Ishikawa (cell line): ENCODE results near the gene TMEM134.

Experiments used
- CEBPB ChIP-seq: IDR thresholded peaks from 2 replicates; pipeline ENCODE4 v1.6.1; 2012
- CREB1 ChIP-seq: IDR thresholded peaks from 2 replicates; pipeline ENCODE4 v1.6.1; 2012; ENCODE audit warnings: low read depth
- EGR1 ChIP-seq: IDR thresholded peaks from 2 replicates; pipeline ENCODE4 v1.6.1; 2012
- EP300 ChIP-seq: IDR thresholded peaks from 2 replicates; pipeline ENCODE4 v1.6.1; 2012; ENCODE audit warnings: borderline replicate concordance
- FOXM1 ChIP-seq: IDR thresholded peaks from 2 replicates; pipeline ENCODE4 v1.6.1; 2012; ENCODE audit warnings: low read depth, borderline replicate concordance
- MAX ChIP-seq: IDR thresholded peaks from 2 replicates; pipeline ENCODE4 v1.6.1; 2012
- NFIC ChIP-seq: IDR thresholded peaks from 2 replicates; pipeline ENCODE4 v1.6.1; 2012
- RAD21 ChIP-seq: IDR thresholded peaks from 2 replicates; pipeline ENCODE4 v1.6.1; 2012; ENCODE audit warnings: low read depth
- REST ChIP-seq: IDR thresholded peaks from 2 replicates; pipeline ENCODE4 v1.6.1; 2012; ENCODE audit warnings: low read depth, mild to moderate bottlenecking
- TAF1 ChIP-seq: IDR thresholded peaks from 2 replicates; pipeline ENCODE4 v1.6.1; 2012; ENCODE audit warnings: low read depth, mild to moderate bottlenecking
- TCF12 ChIP-seq: IDR thresholded peaks from 2 replicates; pipeline ENCODE4 v1.6.1; 2012; ENCODE audit warnings: low read depth
- TEAD4 ChIP-seq: IDR thresholded peaks from 2 replicates; pipeline ENCODE4 v1.6.1; 2012
- USF1 ChIP-seq: IDR thresholded peaks from 2 replicates; pipeline ENCODE4 v1.6.1; 2012
- YY1 ChIP-seq: IDR thresholded peaks from 2 replicates; pipeline ENCODE4 v1.6.1; 2012; ENCODE audit warnings: low read depth
- ZBTB7A ChIP-seq: IDR thresholded peaks from 2 replicates; pipeline ENCODE4 v1.6.1; 2012; ENCODE audit warnings: low read depth

Gene TMEM134

GRCh38 chr11:67437082-67437808 lies 31.8 kb downstream of the TMEM134 start, which contains the start of gene PTPRCAP:
Gene PTPRCAP, minus strand, starts transcription at chr11:67437682. Its CDS starts 63 bp downstream, at chr11:67437619.
- TF ChIP-seq TEAD4, result no peak

GRCh38 chr11:67436459-67437081 lies 32.5 kb downstream of the TMEM134 start:
- no peak for TF ChIP-seq ZBTB7A
- TF ChIP-seq CREB1, result no peak
- no peak for TF ChIP-seq FOXM1
- no peak for TF ChIP-seq YY1
- TF ChIP-seq NFIC, result no peak
- no peak for TF ChIP-seq TAF1
- TF ChIP-seq EP300, result no peak
- TF ChIP-seq USF1, result no peak
- no peak for TF ChIP-seq MAX
- TF ChIP-seq REST, result no peak
- TF ChIP-seq RAD21, result no peak
- no peak for TF ChIP-seq TEAD4
- no peak for TF ChIP-seq EGR1

GRCh38 chr11:67435727-67436458 lies 33.2 kb downstream of the TMEM134 start:
- TF ChIP-seq TCF12 (no peak), YY1 (no peak), USF1 (no peak), TAF1 (no peak), NFIC (no peak), CEBPB (no peak), REST (no peak), EGR1 (no peak), RAD21 (no peak), FOXM1 (no peak), TEAD4 (no peak), EP300 (no peak), MAX (no peak), CREB1 (no peak), ZBTB7A (no peak)

- TF ChIP-seq YY1, result no peak
- no peak for TF ChIP-seq ZBTB7A
- no peak for TF ChIP-seq REST
- TF ChIP-seq CREB1, result no peak
- no peak for TF ChIP-seq TAF1
- no peak for TF ChIP-seq TEAD4
- no peak for TF ChIP-seq RAD21
- TF ChIP-seq CEBPB, result no peak
- TF ChIP-seq USF1, result no peak
- TF ChIP-seq EGR1, result no peak
- TF ChIP-seq EP300, result no peak
- no peak for TF ChIP-seq FOXM1
- no peak for TF ChIP-seq TCF12
- no peak for TF ChIP-seq MAX
- no peak for TF ChIP-seq NFIC
Observed at GRCh38 chr11:67435031-67435726, 33.9 kb downstream of the TMEM134 start.
